DOHH2 (cell line): ENCODE measurements around the gene MYO1B.

ENCODE experiments used
- H3F3A ChIP-seq: fragments of 200-600 bp; sonication (generic), shearing (Covaris generic); 2 replicates; pipeline ENCODE4 v1.6.0; 2016; ENCODE audit warnings: antibody characterized with exemption, mild to moderate bottlenecking; ENCODE audit not compliant: control insufficient read depth, insufficient read depth
- H3K27ac ChIP-seq: fragments of 200-600 bp; sonication (generic); 2 replicates; pipeline ENCODE4 v1.5.1; 2014; ENCODE audit warnings: low read depth, mild to moderate bottlenecking, low read length, moderate library complexity
- H3K27me3 ChIP-seq: fragments of 200-600 bp; sonication (generic); 2 replicates; pipeline ENCODE4 v1.6.1; 2014; ENCODE audit warnings: mild to moderate bottlenecking, low read length, mixed read lengths; ENCODE audit not compliant: control insufficient read depth
- H3K36me3 ChIP-seq: fragments of 200-600 bp; sonication (generic); 2 replicates; pipeline ENCODE4 v1.6.1; 2014; ENCODE audit warnings: mild to moderate bottlenecking, low read length, moderate library complexity, mixed read lengths; ENCODE audit not compliant: control insufficient read depth
- H3K4me1 ChIP-seq: fragments of 200-600 bp; sonication (generic); 2 replicates; pipeline ENCODE4 v1.6.1; 2014; ENCODE audit warnings: mild to moderate bottlenecking, low read length, mixed read lengths; ENCODE audit not compliant: control insufficient read depth
- H3K4me2 ChIP-seq: fragments of 200-600 bp; sonication (generic); 2 replicates; pipeline ENCODE4 v1.6.0; 2014; ENCODE audit warnings: mild to moderate bottlenecking, low read length, moderate library complexity
- H3K4me3 ChIP-seq: fragments of 200-600 bp; sonication (generic); 2 replicates; pipeline ENCODE4 v1.5.1; 2014; ENCODE audit warnings: mild to moderate bottlenecking, low read length, mixed read lengths
- H3K79me2 ChIP-seq: fragments of 200-600 bp; sonication (generic); 2 replicates; pipeline ENCODE4 v1.6.1; 2014; ENCODE audit warnings: mild to moderate bottlenecking, low read length, mixed read lengths; ENCODE audit not compliant: control insufficient read depth
- H3K9me2 ChIP-seq: fragments of 200-600 bp; sonication (generic); replicated peaks from 2 replicates; pipeline ENCODE4 v1.6.1; 2014; ENCODE audit warnings: mild to moderate bottlenecking, low read length, mixed read lengths; ENCODE audit not compliant: control insufficient read depth
- H3K9me3 ChIP-seq: fragments of 200-600 bp; sonication (generic); 2 replicates; pipeline ENCODE4 v1.6.1; 2014; ENCODE audit warnings: antibody characterized with exemption, low read length, mixed read lengths; ENCODE audit not compliant: control insufficient read depth, insufficient read depth
- H4K20me1 ChIP-seq: fragments of 200-600 bp; sonication (generic); 2 replicates; pipeline ENCODE4 v1.6.0; 2014; ENCODE audit warnings: low read depth, mild to moderate bottlenecking, antibody characterized with exemption, low read length, moderate library complexity; ENCODE audit not compliant: control insufficient read depth, insufficient read depth
- CTCF ChIP-seq: fragments of 200-600 bp; sonication (generic); IDR thresholded peaks from one replicate; pipeline ENCODE4 v1.5.1; 2014; ENCODE audit warnings: antibody characterized with exemption, mild to moderate bottlenecking, low read depth, low read length; ENCODE audit not compliant: poor library complexity, severe bottlenecking
- EZH2phosphoT487 ChIP-seq: fragments of 200-600 bp; sonication (generic); IDR thresholded peaks from 2 replicates; pipeline ENCODE4 v1.6.1; 2017; ENCODE audit warnings: borderline replicate concordance, mild to moderate bottlenecking, antibody characterized with exemption, low read length, moderate library complexity, mixed read lengths

The MYO1B gene

DNA sequence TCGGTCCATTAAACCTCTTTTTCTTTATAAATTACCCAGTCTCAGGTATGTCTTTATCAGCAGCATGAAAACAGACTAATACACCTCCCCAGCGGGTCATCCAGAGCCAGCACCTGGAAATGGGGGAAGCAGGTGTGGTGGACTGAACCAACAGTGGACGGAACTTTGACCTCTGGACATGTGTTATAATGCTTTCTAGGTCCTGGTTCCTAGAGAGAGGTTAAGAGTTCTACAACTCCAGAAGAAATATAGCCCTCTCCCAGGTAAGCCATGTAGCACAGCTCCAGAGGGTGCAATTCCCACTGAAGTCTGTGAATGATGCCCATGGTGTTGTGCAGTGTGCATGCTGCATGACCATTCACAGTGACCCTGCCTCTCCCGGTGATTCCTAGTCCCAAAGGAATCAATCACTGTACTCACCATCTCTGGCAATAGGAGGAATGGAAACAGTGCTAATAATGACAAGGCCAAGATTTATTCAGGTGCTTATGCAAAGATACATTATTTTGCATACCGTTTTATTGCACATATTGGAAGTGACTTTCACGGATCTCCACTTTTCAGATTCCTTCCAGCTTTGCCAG is 45.2 kb upstream of the MYO1B start:
- no peak for TF ChIP-seq CTCF
- TF ChIP-seq EZH2phosphoT487 = no peak

DNA sequence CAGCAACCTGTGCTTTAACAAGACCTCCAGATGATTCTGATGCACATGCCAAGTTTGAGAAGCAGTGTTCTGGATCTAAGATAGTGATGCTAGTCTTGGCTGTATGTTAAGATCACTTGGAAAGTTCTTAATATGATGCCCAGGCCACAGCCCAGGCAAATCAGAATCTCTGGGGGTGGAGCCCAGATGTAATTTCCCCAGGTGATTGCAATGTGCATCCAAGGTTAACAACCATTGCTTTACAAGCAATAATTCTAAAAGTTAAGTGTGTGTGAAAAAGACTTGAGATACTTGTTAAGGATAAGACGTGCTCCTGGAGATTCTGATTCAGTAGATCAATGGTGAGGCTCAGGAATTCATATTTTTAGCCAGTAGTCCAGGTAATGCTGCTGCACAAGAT is 44.3 kb upstream of the MYO1B start:
- H3K27me3 ChIP-seq = peaks cover 16% of the 10 kb centered on the region; the same call in 1 of the 2 replicates
- H3K9me3 ChIP-seq = no peaks in the 10 kb centered on the region
- H3K79me2 ChIP-seq = no peaks in the 10 kb centered on the region
- H3K27ac ChIP-seq = no peak overlapping the region
- H3F3A ChIP-seq = no peaks in the 10 kb centered on the region
- no peaks in the 10 kb centered on the region for H4K20me1 ChIP-seq
- TF ChIP-seq CTCF = no peak
- no peak for TF ChIP-seq EZH2phosphoT487
- H3K4me3 ChIP-seq = no peak overlapping the region
- H3K4me2 ChIP-seq = no peak overlapping the region
- no peaks in the 10 kb centered on the region for H3K9me2 ChIP-seq
- no peaks in the 10 kb centered on the region for H3K4me1 ChIP-seq
- no peaks in the 10 kb centered on the region for H3K36me3 ChIP-seq

More for the DNA sequence above, 45.2 kb upstream of the MYO1B start:
- Histone ChIP-seq H3K4me2 (no peak overlapping the region), H3K9me3 (no peaks in the 10 kb centered on the region), H4K20me1 (no peaks in the 10 kb centered on the region), H3K4me1 (no peaks in the 10 kb centered on the region), H3F3A (no peaks in the 10 kb centered on the region), H3K9me2 (no peaks in the 10 kb centered on the region), H3K4me3 (no peak overlapping the region), H3K27ac (no peak overlapping the region), H3K27me3 (peaks cover 16% of the 10 kb centered on the region; the same call in 1 of the 2 replicates), H3K36me3 (no peaks in the 10 kb centered on the region), H3K79me2 (no peaks in the 10 kb centered on the region)

DNA sequence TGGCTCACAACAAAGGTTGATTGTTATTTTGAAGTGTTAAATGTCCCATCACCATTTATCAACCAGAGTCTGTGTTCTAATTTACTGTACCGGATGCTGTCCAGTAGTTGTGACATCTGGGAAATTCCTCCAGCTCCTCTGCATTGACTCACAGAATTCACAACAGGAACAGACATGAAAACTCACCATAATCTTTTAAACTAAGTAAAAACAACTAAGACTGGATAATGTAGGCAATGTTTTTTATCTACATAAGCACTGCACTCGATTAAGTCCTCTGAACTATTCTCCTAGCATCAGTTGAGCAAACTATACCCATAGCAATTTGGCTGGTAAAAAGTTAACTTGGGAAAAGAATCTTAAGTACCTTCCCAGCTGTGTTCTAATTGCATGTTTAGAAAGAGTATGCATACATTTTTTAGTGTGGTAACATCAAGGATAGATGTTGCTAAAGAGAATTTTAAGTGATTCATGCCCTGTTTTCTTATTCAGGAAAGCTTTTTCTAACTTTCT is 42.9 kb upstream of the MYO1B start:
- Histone ChIP-seq H3K9me3 (no peaks in the 10 kb centered on the region), H3K27ac (no peak overlapping the region), H3F3A (no peaks in the 10 kb centered on the region), H3K27me3 (peaks cover 16% of the 10 kb centered on the region; the same call in 1 of the 2 replicates), H3K4me3 (no peak overlapping the region), H3K36me3 (no peaks in the 10 kb centered on the region), H3K9me2 (no peaks in the 10 kb centered on the region), H3K4me2 (no peak overlapping the region), H3K4me1 (no peaks in the 10 kb centered on the region), H3K79me2 (no peaks in the 10 kb centered on the region), H4K20me1 (no peaks in the 10 kb centered on the region)
- no peak for TF ChIP-seq CTCF
- TF ChIP-seq EZH2phosphoT487 = no peak
